ENCODE measurements around the gene CEP85. TPM values are rescaled to one million over a fixed set of nuclear protein-coding genes. Genes with fewer than 3 reads are reported as not detected.

Gene CEP85
- total and polyA plus RNA-seq, 4 donors: 2.6 to 14.6 (median 5.3) TPM

- 85% methylated on average over 2 of the region's 2 CpGs for WGBS
- DNase-seq (ENCODE audit: low spot score): no peak
- Histone ChIP-seq H3K27me3 (ENCODE audit: control insufficient read depth in 4 of 4, insufficient read depth in 4 of 4, low read length in 3 of 4) (no peaks in the 10 kb centered on the region), H3K4me3 (ENCODE audit: low read depth in 1 of 3, low read length in 3 of 3) (no peak overlapping the region), H3K9me3 (ENCODE audit: control insufficient read depth in 4 of 4, low read length in 3 of 4) (no peaks in the 10 kb centered on the region), H3K36me3 (ENCODE audit: control insufficient read depth in 4 of 4, insufficient read depth in 3 of 4, low read depth in 1 of 4, low read length in 3 of 4) (no peaks in the 10 kb centered on the region), H3K9ac (ENCODE audit: low read depth in 1 of 2, low read length in 2 of 2) (no peak overlapping the region), H3K27ac (ENCODE audit: low read depth in 1 of 2, low read length in 2 of 2) (no peak overlapping the region), H3K4me1 (ENCODE audit: control insufficient read depth in 4 of 4, insufficient read depth in 4 of 4, low read length in 3 of 4) (peaks cover 0 to 5% (median 0%) of the 10 kb centered on the region in 4 donors)
- TF ChIP-seq EGR1 (IDR thresholded peaks at IDR 0.05; ENCODE audit: low read depth in 2 of 2): no peak
- no peak for TF ChIP-seq YY1 (IDR thresholded peaks at IDR 0.05)
- TF ChIP-seq ATF3 (IDR thresholded peaks at IDR 0.05): no peak
- TF ChIP-seq RAD21 (IDR thresholded peaks at IDR 0.05): no peak
- no peak for TF ChIP-seq JUND (IDR thresholded peaks at IDR 0.05)
- TF ChIP-seq REST (IDR thresholded peaks at IDR 0.05): no peak
- TF ChIP-seq SP1 (IDR thresholded peaks at IDR 0.05): no peak
- no peak for TF ChIP-seq GABPA (IDR thresholded peaks at IDR 0.05 in 1 of 2, conservative IDR thresholded peaks at IDR 0.05 in 1 of 2)
- no peak for TF ChIP-seq HNF4A (conservative IDR thresholded peaks at IDR 0.05)
- TF ChIP-seq RXRA (IDR thresholded peaks at IDR 0.05): no peak
- TF ChIP-seq FOXA2 (IDR thresholded peaks at IDR 0.05): no peak
- no peak for TF ChIP-seq MAX (IDR thresholded peaks at IDR 0.05)
- TF ChIP-seq ZBTB33 (IDR thresholded peaks at IDR 0.05): no peak
- no peak for TF ChIP-seq HNF4G (IDR thresholded peaks at IDR 0.05)
- no peak for TF ChIP-seq NR2F2 (IDR thresholded peaks at IDR 0.05)
- TF ChIP-seq FOXA1 (IDR thresholded peaks at IDR 0.05): no peak
- no peak for TF ChIP-seq TAF1 (conservative IDR thresholded peaks at IDR 0.05)
- no peak for TF ChIP-seq CTCF (IDR thresholded peaks at IDR 0.05; ENCODE audit: low read depth, low read length, missing input control)
Measured at GRCh38 chr1:26317146-26317545, 83.1 kb downstream of the CEP85 start.
